Mucosa of rectum (tissue), 2 donors: ENCODE results near the gene PROZ.
"Not testable (repeated sequence)": the region's sequence is repeated elsewhere in the genome, so short reads cannot be mapped to it uniquely, and the experiment has no call there.

Source experiments
- H3K27ac ChIP-seq, 2 donors: one replicate each; pipeline ENCODE4 v1.7.0; 2013; ENCODE audit warnings: inconsistent platforms in 2 of 2, low read depth in 2 of 2, low read length in 2 of 2
- H3K27me3 ChIP-seq, 2 donors: one replicate each; pipeline ENCODE4 v1.7.0; 2013; ENCODE audit warnings: low read length in 2 of 2; ENCODE audit not compliant: control insufficient read depth in 2 of 2, insufficient read depth in 2 of 2
- H3K36me3 ChIP-seq, 2 donors: one replicate each; pipeline ENCODE4 v1.7.0; 2013; ENCODE audit warnings: low read length in 2 of 2; ENCODE audit not compliant: control insufficient read depth in 2 of 2, insufficient read depth in 2 of 2
- H3K4me1 ChIP-seq, 2 donors: one replicate each; pipeline ENCODE4 v1.7.0; 2013; ENCODE audit warnings: low read length in 2 of 2, mild to moderate bottlenecking in 1 of 2; ENCODE audit not compliant: control insufficient read depth in 2 of 2, insufficient read depth in 2 of 2
- H3K4me3 ChIP-seq, 2 donors: one replicate each; pipeline ENCODE4 v1.7.0; 2013; ENCODE audit warnings: low read length in 2 of 2
- H3K9ac ChIP-seq, 2 donors: one replicate each; pipeline ENCODE4 v1.7.0; 2013; ENCODE audit warnings: low read length in 2 of 2, low read depth in 1 of 2, mild to moderate bottlenecking in 1 of 2
- H3K9me3 ChIP-seq, 2 donors: one replicate each; pipeline ENCODE4 v1.7.0; 2013; ENCODE audit warnings: low read length in 2 of 2; ENCODE audit not compliant: control insufficient read depth in 2 of 2
- donor health status: healthy.
- donor health status: Normal muscosa, but diverticular disease.

The PROZ gene, protein sequence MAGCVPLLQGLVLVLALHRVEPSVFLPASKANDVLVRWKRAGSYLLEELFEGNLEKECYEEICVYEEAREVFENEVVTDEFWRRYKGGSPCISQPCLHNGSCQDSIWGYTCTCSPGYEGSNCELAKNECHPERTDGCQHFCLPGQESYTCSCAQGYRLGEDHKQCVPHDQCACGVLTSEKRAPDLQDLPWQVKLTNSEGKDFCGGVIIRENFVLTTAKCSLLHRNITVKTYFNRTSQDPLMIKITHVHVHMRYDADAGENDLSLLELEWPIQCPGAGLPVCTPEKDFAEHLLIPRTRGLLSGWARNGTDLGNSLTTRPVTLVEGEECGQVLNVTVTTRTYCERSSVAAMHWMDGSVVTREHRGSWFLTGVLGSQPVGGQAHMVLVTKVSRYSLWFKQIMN

DNA sequence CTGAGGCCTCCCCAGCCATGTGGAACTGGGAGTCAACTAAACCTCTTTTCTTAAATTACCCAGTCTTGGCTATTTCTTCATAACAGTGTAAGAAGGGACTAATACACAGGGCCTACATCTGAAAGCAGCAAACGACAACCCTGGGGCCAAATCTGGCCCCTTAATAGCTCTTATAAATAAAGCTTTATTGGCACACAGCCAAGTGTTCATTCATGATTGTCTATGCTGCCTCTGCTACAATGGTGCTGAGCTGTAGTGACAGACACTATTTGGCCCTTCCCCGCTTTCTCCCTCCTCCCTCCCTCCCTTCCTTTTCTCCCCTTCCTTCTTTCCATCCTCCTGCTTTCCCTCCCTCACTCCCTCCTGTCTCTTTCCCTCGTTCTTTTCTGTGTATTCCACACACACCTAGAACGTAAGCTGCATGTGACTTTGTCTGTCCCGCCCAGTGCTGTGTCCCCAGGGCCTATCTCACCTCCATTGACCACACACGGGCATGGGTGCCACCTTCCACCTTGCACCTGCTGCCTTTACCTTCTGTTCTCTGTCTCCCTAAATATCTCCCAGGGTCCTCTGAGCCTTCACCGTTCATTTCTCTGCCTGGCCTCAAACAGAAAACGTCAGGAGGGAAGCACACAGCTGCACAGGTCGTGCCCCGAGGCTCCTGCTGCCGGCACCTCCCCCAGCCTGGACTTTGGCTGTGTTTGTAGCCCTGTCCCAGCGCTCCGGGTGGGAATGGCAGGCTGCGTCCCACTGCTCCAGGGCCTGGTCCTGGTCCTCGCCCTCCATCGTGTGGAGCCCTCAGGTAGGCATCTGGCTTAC is at the start of gene PROZ:
PROZ (plus strand) TSS at position 720 of the 819 bp plus-strand sequence; CDS start at position 733, 13 bp downstream.
- Histone ChIP-seq H3K27me3 (peaks cover 8 to 11% of the 10 kb centered on the region in 2 donors), H3K9ac (no peak within 1 kb of the TSS), H3K9me3 (no peaks in the 10 kb centered on the region), H3K4me1 (peaks cover 5 to 7% of the 10 kb centered on the region in 2 donors), H3K27ac (no peak within 1 kb of the TSS), H3K4me3 (no peak within 1 kb of the TSS), H3K36me3 (no peaks in the 10 kb centered on the region)

DNA sequence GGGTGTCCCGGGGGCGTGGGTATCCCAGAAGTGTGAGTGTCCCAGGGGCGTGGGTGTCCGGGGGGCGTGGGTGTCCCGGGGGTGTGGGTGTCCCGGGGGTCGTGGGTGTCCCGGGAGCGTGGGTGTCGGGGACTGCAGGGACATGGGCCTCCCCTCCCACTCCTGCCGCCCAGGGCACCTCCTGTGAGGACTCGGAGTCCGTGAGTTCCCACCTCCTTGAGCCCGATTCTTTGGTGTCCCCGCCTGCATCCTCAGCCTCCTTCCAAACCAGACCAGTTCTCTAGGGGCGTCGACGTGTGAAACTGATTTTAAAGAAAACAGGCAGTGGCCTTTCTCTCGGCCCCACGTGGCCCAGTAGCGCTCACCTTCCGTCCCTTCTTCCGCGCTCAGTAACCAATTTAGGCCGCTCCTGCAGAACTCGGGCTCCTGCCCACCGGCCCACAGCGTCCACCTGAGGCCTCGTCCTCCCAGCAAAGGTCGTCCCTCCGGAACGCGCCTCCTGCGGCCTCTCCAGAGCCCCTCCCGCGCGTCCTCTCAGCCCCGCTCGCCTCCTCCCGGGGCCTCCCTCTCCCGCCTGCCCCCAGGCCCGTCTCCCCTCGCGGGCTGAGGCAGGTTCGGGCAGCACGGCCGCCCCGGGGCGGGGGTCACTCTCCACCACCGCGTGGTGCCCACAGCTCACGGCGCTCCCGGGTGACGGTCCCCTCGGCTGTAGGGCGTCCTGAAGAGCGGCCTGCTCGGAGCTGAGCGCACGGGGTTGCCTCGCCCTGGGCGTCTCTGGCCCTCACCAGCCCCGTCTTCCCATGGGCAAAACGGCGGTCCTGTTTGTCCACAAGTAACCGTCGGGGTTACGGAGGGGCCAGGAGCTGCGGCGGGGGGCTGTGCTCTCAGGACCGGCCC is 49.0 kb upstream of the PROZ start:
- H3K4me1 ChIP-seq, result peaks cover 0 to 5% of the 10 kb centered on the region in 2 donors
- no peaks in the 10 kb centered on the region for H3K9me3 ChIP-seq
- no peaks in the 10 kb centered on the region for H3K36me3 ChIP-seq
- H3K9ac ChIP-seq, result no peak overlapping the region
- no peak overlapping the region for H3K27ac ChIP-seq
- H3K4me3 ChIP-seq, result no peak overlapping the region
- H3K27me3 ChIP-seq, result peaks cover 9 to 11% of the 10 kb centered on the region in 2 donors

DNA sequence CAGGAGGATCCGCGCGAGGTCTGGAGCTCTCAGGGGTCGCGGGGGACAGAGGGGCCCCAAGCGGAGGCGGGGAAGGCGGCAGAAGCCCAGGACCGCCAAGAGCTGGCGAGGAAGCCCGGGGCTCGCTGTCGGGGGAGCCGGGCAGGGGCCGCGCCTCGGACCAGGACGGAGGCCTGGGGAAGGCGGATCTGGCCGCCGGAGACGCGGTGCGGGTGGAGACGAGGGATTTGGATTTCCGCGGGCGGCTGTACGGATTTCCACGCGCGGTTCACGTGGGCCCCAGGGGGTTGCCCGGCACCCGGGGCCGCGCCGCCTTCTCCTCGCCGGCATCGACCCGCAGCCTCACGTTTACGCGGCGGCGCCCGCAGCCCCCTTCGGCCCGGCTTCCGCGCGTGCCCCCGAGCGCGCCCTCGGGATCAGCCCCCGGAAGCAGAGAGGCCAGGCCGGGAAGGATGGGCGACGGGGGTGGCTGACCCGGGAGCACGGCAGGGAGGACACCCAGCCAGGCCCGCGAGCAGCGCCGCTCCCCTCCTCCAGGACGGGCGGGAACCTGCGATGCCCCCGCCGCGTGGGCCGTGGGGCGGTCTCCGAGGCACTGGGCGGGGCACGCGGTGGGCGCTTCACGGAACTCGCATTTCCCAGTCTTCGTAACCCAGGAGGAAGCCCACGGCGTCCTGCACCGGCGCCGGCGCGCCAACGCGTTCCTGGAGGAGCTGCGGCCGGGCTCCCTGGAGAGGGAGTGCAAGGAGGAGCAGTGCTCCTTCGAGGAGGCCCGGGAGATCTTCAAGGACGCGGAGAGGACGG is 48.2 kb upstream of the PROZ start:
- no peaks in the 10 kb centered on the region for H3K36me3 ChIP-seq
- no peak overlapping the region for H3K9ac ChIP-seq
- peaks cover 0 to 5% of the 10 kb centered on the region in 2 donors for H3K4me1 ChIP-seq
- H3K27me3 ChIP-seq, result peaks cover 9 to 11% of the 10 kb centered on the region in 2 donors
- no peaks in the 10 kb centered on the region for H3K9me3 ChIP-seq
- H3K4me3 ChIP-seq, result peak overlapping the region in 1 of 2 donors; percentile 43
- no peak overlapping the region for H3K27ac ChIP-seq

DNA sequence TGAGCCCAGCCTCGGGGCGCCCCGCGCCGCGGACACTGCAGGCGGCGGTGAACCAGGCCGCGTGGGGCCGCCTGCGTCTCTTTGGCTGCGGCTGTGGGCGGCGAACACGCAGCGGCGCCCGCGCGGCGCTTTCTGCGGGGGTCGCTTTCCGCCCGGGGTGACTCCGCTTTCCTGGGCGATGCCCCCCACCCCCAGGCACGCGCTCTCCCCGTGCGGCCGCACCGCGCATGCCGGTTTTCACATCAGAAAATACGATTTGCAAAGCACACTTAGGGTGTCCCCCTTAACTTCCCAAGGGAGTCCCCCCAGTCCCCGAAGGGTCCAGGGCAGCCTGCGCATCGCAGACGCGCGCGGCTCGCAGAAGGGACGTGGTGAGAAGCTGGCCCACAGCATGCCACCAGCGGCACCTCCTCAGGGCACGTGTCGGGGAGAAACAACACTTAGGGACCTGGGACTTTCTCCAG is 47.6 kb upstream of the PROZ start:
- no peaks in the 10 kb centered on the region for H3K9me3 ChIP-seq
- H3K4me1 ChIP-seq, result no peaks in the 10 kb centered on the region
- no peak overlapping the region for H3K9ac ChIP-seq
- H3K36me3 ChIP-seq, result no peaks in the 10 kb centered on the region
- H3K4me3 ChIP-seq, result peak overlapping the region in 1 of 2 donors; percentile 43
- H3K27me3 ChIP-seq, result peaks cover 7 to 11% of the 10 kb centered on the region in 2 donors
- H3K27ac ChIP-seq, result no peak overlapping the region

DNA sequence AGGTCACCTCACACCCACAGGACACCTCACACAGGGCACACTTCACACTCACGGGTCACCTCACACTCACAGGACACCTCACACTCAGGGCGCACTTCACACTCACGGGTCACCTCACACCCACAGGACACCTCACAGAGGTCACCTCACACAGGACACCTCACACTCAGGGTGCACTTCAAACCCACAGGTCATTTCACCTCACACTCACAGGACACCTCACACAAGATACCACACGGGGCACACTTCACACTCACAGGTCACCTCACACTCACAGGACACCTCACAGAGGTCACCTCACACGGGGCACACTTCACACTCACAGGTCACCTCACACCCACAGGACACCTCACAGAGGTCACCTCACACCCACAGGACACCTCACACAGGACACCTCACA is 46.6 kb upstream of the PROZ start:
- not testable (repeated sequence) for H3K4me3 ChIP-seq, H3K9ac ChIP-seq, H3K27ac ChIP-seq, H3K36me3 ChIP-seq, H3K9me3 ChIP-seq, H3K4me1 ChIP-seq
- peaks cover 7 to 11% of the 10 kb centered on the region in 2 donors for H3K27me3 ChIP-seq

DNA sequence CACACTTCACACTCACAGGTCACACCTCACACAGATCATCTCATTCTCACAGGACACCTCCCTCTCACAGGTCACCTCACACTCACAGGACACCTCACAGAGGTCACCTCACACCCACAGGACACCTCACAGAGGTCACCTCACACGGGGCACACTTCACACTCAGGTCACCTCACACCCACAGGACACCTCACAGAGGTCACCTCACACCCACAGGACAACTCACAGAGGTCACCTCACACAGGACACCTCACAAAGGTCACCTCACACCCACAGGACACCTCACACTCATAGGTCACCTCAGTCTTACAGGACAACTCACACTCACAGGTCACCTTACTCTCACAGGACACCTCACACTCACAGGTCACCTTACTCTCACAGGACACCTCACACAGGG is 46.0 kb upstream of the PROZ start:
- H3K9ac ChIP-seq, H3K4me3 ChIP-seq, H3K9me3 ChIP-seq, H3K4me1 ChIP-seq, H3K27ac ChIP-seq, H3K36me3 ChIP-seq: not testable (repeated sequence)
- peaks cover 7 to 11% of the 10 kb centered on the region in 2 donors for H3K27me3 ChIP-seq

DNA sequence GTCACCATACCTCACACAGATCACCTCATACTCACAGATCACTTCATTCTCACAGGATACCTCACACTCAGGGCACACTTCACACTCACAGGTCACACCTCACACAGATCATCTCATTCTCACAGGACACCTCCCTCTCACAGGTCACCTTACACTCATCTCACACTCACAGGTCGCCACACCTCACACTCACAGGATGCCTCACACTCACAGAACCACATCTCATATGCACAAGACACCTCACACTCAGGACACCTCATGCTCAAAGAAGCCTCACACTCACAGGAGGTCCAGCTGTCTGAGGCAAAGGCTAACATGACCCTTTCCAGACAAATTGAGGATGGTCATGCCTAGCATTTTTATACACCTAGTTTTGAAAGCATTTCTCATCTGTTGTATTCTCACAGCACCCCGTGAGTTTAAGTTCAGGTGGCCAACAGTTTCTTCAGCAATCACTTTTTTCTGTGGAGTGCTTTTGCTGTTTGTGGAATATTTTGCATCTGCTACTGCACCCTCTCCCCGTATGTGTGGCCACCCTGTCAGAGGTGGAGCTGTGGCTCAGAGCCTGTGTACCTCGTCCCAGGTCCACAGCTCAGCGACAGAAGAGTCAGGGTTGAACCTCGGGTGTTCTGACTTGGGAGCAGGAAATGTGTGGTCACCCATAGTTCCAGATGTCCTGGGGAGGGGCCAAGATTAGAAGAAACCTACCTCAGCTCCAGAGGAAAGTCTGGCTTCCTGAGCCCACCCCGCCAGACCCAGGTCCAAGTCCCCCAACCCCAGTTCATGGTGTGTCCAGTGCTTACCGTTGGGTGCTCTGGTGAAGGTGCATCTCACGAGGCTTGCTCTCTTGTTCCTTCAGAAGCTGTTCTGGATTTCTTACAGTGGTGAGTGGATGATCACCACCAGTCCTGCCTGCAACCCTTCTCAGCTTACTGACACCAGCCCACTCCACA is 45.3 kb upstream of the PROZ start:
- Histone ChIP-seq H3K27ac (no peak overlapping the region), H3K9me3 (no peaks in the 10 kb centered on the region), H3K27me3 (peaks cover 7 to 11% of the 10 kb centered on the region in 2 donors), H3K36me3 (no peaks in the 10 kb centered on the region), H3K9ac (no peak overlapping the region), H3K4me3 (no peak overlapping the region), H3K4me1 (no peaks in the 10 kb centered on the region)

DNA sequence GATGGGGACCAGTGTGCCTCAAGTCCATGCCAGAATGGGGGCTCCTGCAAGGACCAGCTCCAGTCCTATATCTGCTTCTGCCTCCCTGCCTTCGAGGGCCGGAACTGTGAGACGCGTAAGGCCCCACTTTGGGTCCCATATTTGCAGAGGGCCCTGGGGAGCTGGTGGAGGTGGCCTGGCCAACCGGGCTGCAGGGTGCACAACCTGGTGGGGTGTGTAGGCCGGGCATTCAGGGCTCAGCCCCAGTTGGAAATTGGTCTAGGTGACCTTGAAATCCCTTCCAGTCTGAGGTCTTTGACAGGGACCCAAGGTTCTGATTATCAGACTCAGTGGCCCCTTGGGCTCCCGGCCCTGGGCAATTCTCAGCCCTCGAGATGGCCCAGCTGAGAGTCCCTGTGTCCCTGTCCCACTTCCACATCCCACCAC is 44.6 kb upstream of the PROZ start:
- no peaks in the 10 kb centered on the region for H3K36me3 ChIP-seq
- H3K9ac ChIP-seq, result no peak overlapping the region
- H3K27ac ChIP-seq, result no peak overlapping the region
- H3K4me3 ChIP-seq, result no peak overlapping the region
- H3K4me1 ChIP-seq, result no peaks in the 10 kb centered on the region
- no peaks in the 10 kb centered on the region for H3K9me3 ChIP-seq
- peaks cover 7 to 11% of the 10 kb centered on the region in 2 donors for H3K27me3 ChIP-seq
